ENCODE results near the gene DEFB129. TPM values are rescaled to one million over a fixed set of nuclear protein-coding genes. Genes with fewer than 3 reads are reported as not detected.
A peak's percentile ranks its signal among the peaks of the same experiment; 100 is the strongest.

The DEFB129 gene
- total RNA-seq, 6 experiments from 2014 or later: not detected

GRCh38 chr20:266596-267562 is 39.8 kb downstream of the DEFB129 start:
- intact Hi-C loops (cut with DNase I): no loop called here
- Histone ChIP-seq H3K27me3 (no peaks in the 10 kb centered on the region), H3K36me3 (no peaks in the 10 kb centered on the region), H3K27ac (no peak overlapping the region), H3K4me1 (peaks cover 0 to 7% (median 3%) of the 10 kb centered on the region in 4 donors), H3K9me3 (no peaks in the 10 kb centered on the region), H3K4me3 (peak overlapping the region; percentile 27 to 47 (median 46))
- TF ChIP-seq POLR2A (IDR thresholded peaks at IDR 0.05) (no peak), CTCF (IDR thresholded peaks at IDR 0.05) (peak; percentile 95 to 97 (median 96))
- DNase-seq (peak; percentile 83 to 85 (median 84)), ATAC-seq (peak; percentile 96 to 99 (median 98))
- WGBS (ENCODE audit: insufficient coverage, low coverage, low lambda C conversion rate, missing lambda C conversion rate): 16% methylated on average over 18 of the region's 43 CpGs

- ATAC-seq (no peak), DNase-seq (peak in 1 of 3 donors; percentile 31)
- Histone ChIP-seq H3K9me3 (no peaks in the 10 kb centered on the region), H3K27ac (no peak overlapping the region), H3K27me3 (no peaks in the 10 kb centered on the region), H3K4me1 (peaks cover 0 to 7% (median 3%) of the 10 kb centered on the region in 4 donors), H3K36me3 (no peaks in the 10 kb centered on the region), H3K4me3 (no peak overlapping the region)
- 96% methylated on average over 4 of the region's 5 CpGs for WGBS (ENCODE audit: insufficient coverage, low coverage, low lambda C conversion rate, missing lambda C conversion rate)
- intact Hi-C loops (cut with DNase I): loop anchor here in 1 of 2 donors (10.0 kb wide), 1 partner anchor 56 kb away; no protein-coding TSS in a partner anchor
- TF ChIP-seq POLR2A (IDR thresholded peaks at IDR 0.05): no peak
- TF ChIP-seq CTCF (IDR thresholded peaks at IDR 0.05): no peak
Observed at GRCh38 chr20:270517-270916, 43.5 kb downstream of the DEFB129 start.

- Histone ChIP-seq H3K27ac (no peak overlapping the region), H3K4me3 (no peak overlapping the region), H3K36me3 (no peaks in the 10 kb centered on the region), H3K9me3 (no peaks in the 10 kb centered on the region), H3K27me3 (no peaks in the 10 kb centered on the region), H3K4me1 (peaks cover 0 to 7% (median 3%) of the 10 kb centered on the region in 4 donors)
- WGBS (ENCODE audit: insufficient coverage, low coverage, low lambda C conversion rate, missing lambda C conversion rate): 78% methylated on average over 1 of the region's 4 CpGs
- TF ChIP-seq POLR2A (IDR thresholded peaks at IDR 0.05) (no peak), CTCF (IDR thresholded peaks at IDR 0.05) (no peak)
- ATAC-seq: no peak
- peak in 1 of 3 donors; percentile 15 for DNase-seq
- intact Hi-C loops (cut with DNase I): loop anchor here in 1 of 2 donors (10.0 kb wide), 1 partner anchor 56 kb away; no protein-coding TSS in a partner anchor
Observed at GRCh38 chr20:271069-271468, 44.0 kb downstream of the DEFB129 start.

GRCh38 chr20:271528-271927 is 44.5 kb downstream of the DEFB129 start:
- DNase-seq (no peak), ATAC-seq (no peak)
- H3K4me1 ChIP-seq: peaks cover 0 to 7% (median 2%) of the 10 kb centered on the region in 4 donors
- TF ChIP-seq CTCF (IDR thresholded peaks at IDR 0.05) (no peak), POLR2A (IDR thresholded peaks at IDR 0.05) (no peak)
- H3K9me3 ChIP-seq: no peaks in the 10 kb centered on the region
- intact Hi-C loops (cut with DNase I): loop anchor here in 1 of 2 donors (10.0 kb wide), 1 partner anchor 57 kb away; no protein-coding TSS in a partner anchor
- H3K27ac ChIP-seq: no peak overlapping the region
- no peaks in the 10 kb centered on the region for H3K27me3 ChIP-seq
- no peak overlapping the region for H3K4me3 ChIP-seq
- no peaks in the 10 kb centered on the region for H3K36me3 ChIP-seq
